Prostate gland (tissue), 2 donors: ENCODE results near the gene SGF29. TPM values are rescaled to one million over a fixed set of nuclear protein-coding genes. Genes with fewer than 3 reads are reported as not detected.
A peak's percentile ranks its signal among the peaks of the same experiment; 100 is the strongest.
"Not testable (repeated sequence)": the region's sequence is repeated elsewhere in the genome, so short reads cannot be mapped to it uniquely, and the experiment has no call there.

ENCODE experiments used
- DNase-seq: peaks from one replicate; pipeline ENCODE4 v3.0.0-alpha.2; 2019; ENCODE audit warnings: low spot score
- H3K27ac ChIP-seq, 2 donors: fragments of 200-600 bp; sonication (generic); 2 replicates each; pipeline ENCODE4 v1.5.1; 2017 to 2019
- H3K27me3 ChIP-seq: fragments of 200-600 bp; sonication (generic); replicated peaks from 2 replicates; pipeline ENCODE4 v1.5.1; 2019; ENCODE audit not compliant: insufficient read depth
- H3K36me3 ChIP-seq, 2 donors: fragments of 200-600 bp; sonication (generic); 1 replicate in 1 of 2; 2 replicates in 1 of 2; pipeline versions ENCODE4 v1.5.1 to v1.8.1; 2017 to 2019
- H3K4me1 ChIP-seq: fragments of 200-600 bp; sonication (generic); replicated peaks from 2 replicates; pipeline ENCODE4 v1.5.1; 2019
- H3K4me3 ChIP-seq, 2 donors: fragments of 200-600 bp; sonication (generic); 2 replicates each; pipeline ENCODE4 v1.5.1; 2017 to 2019
- H3K9me3 ChIP-seq: fragments of 200-600 bp; sonication (generic); 2 replicates; pipeline ENCODE4 v1.5.1; 2017
- CTCF ChIP-seq, 4 experiments: fragments of 200-600 bp in 2 of 4; fragments of 450-650 bp in 2 of 4; sonication (generic) in 2 of 4; IDR thresholded peaks; 1 replicate in 3 of 4; 2 replicates in 1 of 4; pipeline ENCODE4 v1.5.1; 2016 to 2019; ENCODE audit warnings: antibody characterized with exemption in 4 of 4, mild to moderate bottlenecking in 2 of 4, moderate library complexity in 2 of 4
- POLR2A ChIP-seq: fragments of 450-650 bp; IDR thresholded peaks from one replicate; pipeline ENCODE4 v1.6.1; 2016; ENCODE audit warnings: antibody characterized with exemption, mild to moderate bottlenecking
- POLR2AphosphoS5 ChIP-seq: sonication (generic); formaldehyde crosslinking; IDR thresholded peaks from one replicate; pipeline ENCODE4 v1.6.1; 2017; ENCODE audit warnings: antibody characterized with exemption
- WGBS: methylation state at CpG from one replicate; pipeline ENCODE4 v1.1.5; 2018; 5-methylcytosine and 5-hydroxymethylcytosine counted together
- intact Hi-C: fragments of 100-400 bp; cut with DNase I; formaldehyde crosslinking; loops from one replicate; pipeline ENCODE4 v1.14.2; 2022
- total RNA-seq, 2 donors: library from RNA; depleted of rRNA; stranded (reverse); fragments of >200 nt; gene quantifications; one replicate each; pipeline ENCODE4 v1.1.0, GENCODE V29; 2016

Gene SGF29
- total RNA-seq, 2 donors from 2014 or later: 32.2 to 59.7 TPM

- DNase-seq, H3K27me3 ChIP-seq, H3K4me1 ChIP-seq, H3K4me3 ChIP-seq, intact Hi-C loops, H3K36me3 ChIP-seq, H3K9me3 ChIP-seq: not testable (repeated sequence)
- 92% methylated on average over 7 of the region's 7 CpGs for WGBS
- peak overlapping the region; percentile 13 to 50 for H3K27ac ChIP-seq
- peak; percentile 46 for TF ChIP-seq POLR2AphosphoS5
Observed at GRCh38 chr16:28527100-28527785, 26.5 kb upstream of the SGF29 start.

- H3K4me1 ChIP-seq: no peaks in the 10 kb centered on the region
Observed at GRCh38 chr16:28527985-28528384, 25.7 kb upstream of the SGF29 start.

GRCh38 chr16:28528463-28528867 lies 25.3 kb upstream of the SGF29 start:
- Histone ChIP-seq H3K36me3 (no peaks in the 10 kb centered on the region), H3K27ac (peak overlapping the region in 1 of 2 donors; percentile 33), H3K4me3 (no peak overlapping the region), H3K27me3 (no peaks in the 10 kb centered on the region), H3K4me1 (no peaks in the 10 kb centered on the region), H3K9me3 (no peaks in the 10 kb centered on the region)
- intact Hi-C loops: no loop called here
- 84% methylated on average over 5 of the region's 5 CpGs for WGBS
- no peak for DNase-seq
- TF ChIP-seq POLR2AphosphoS5 (no peak), CTCF (IDR thresholded peaks at IDR 0.05) (no peak), POLR2A (no peak)

More at GRCh38 chr16:28527985-28528384, 25.7 kb upstream of the SGF29 start:
- intact Hi-C loops: no loop called here
- Histone ChIP-seq H3K4me3 (no peak overlapping the region), H3K9me3 (no peaks in the 10 kb centered on the region), H3K27me3 (no peaks in the 10 kb centered on the region), H3K36me3 (no peaks in the 10 kb centered on the region), H3K27ac (peak overlapping the region in 1 of 2 donors; percentile 33)
- no peak for DNase-seq
- 93% methylated on average over 5 of the region's 5 CpGs for WGBS
- TF ChIP-seq POLR2AphosphoS5 (no peak), CTCF (IDR thresholded peaks at IDR 0.05) (no peak)

- intact Hi-C loops: no loop called here
Observed at GRCh38 chr16:28529124-28529523, 24.6 kb upstream of the SGF29 start.

GRCh38 chr16:28531777-28532744 lies 21.7 kb upstream of the SGF29 start:
- no peaks in the 10 kb centered on the region for H3K36me3 ChIP-seq
- H3K4me1 ChIP-seq: no peaks in the 10 kb centered on the region
- TF ChIP-seq POLR2AphosphoS5: peak; percentile 16
- no peak for TF ChIP-seq CTCF (IDR thresholded peaks at IDR 0.05)
- H3K27ac ChIP-seq: peak overlapping the region in 1 of 2 donors; percentile 14
- intact Hi-C loops: no loop called here
- H3K9me3 ChIP-seq: no peaks in the 10 kb centered on the region
- 75% methylated on average over 9 of the region's 9 CpGs for WGBS
- DNase-seq: no peak
- H3K4me3 ChIP-seq: no peak overlapping the region
- no peaks in the 10 kb centered on the region for H3K27me3 ChIP-seq

More at GRCh38 chr16:28529124-28529523, 24.6 kb upstream of the SGF29 start:
- no peak for DNase-seq
- no peaks in the 10 kb centered on the region for H3K4me1 ChIP-seq
- H3K27me3 ChIP-seq: no peaks in the 10 kb centered on the region
- no peaks in the 10 kb centered on the region for H3K9me3 ChIP-seq
- no peak overlapping the region for H3K4me3 ChIP-seq
- no peak for TF ChIP-seq POLR2A
- no peak overlapping the region for H3K27ac ChIP-seq
- no peaks in the 10 kb centered on the region for H3K36me3 ChIP-seq
